A375 (cell line): ENCODE measurements around the gene DCAF15. TPM values are rescaled to one million over a fixed set of nuclear protein-coding genes. Genes with fewer than 3 reads are reported as not detected.

Experiments used
- total RNA-seq: library from RNA; depleted of rRNA; stranded (reverse); fragments of >200 nt; shearing (Covaris generic); gene quantifications from 2 replicates; pipeline ENCODE4 v1.2.3, GENCODE V29; 2014; rRNA removed

DCAF15 gene, protein sequence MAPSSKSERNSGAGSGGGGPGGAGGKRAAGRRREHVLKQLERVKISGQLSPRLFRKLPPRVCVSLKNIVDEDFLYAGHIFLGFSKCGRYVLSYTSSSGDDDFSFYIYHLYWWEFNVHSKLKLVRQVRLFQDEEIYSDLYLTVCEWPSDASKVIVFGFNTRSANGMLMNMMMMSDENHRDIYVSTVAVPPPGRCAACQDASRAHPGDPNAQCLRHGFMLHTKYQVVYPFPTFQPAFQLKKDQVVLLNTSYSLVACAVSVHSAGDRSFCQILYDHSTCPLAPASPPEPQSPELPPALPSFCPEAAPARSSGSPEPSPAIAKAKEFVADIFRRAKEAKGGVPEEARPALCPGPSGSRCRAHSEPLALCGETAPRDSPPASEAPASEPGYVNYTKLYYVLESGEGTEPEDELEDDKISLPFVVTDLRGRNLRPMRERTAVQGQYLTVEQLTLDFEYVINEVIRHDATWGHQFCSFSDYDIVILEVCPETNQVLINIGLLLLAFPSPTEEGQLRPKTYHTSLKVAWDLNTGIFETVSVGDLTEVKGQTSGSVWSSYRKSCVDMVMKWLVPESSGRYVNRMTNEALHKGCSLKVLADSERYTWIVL
- 54.0 and 59.6 TPM in 2 replicates for total RNA-seq

GRCh38 chr19:13952154-13952930 is at the start of gene DCAF15:
Gene DCAF15 (plus strand): TSS chr19:13952509. CDS start chr19:13952513, 4 bp downstream.

GRCh38 chr19:13905634-13906520 is 46.4 kb upstream of the DCAF15 start, which contains the start of the genes BRME1 and CC2D1A:
Gene BRME1 (minus strand): TSS chr19:13906117. CDS start chr19:13904892, 1,225 bp downstream.
Gene CC2D1A (plus strand): TSS chr19:13906201. CDS start chr19:13906442, 241 bp downstream.

DNA sequence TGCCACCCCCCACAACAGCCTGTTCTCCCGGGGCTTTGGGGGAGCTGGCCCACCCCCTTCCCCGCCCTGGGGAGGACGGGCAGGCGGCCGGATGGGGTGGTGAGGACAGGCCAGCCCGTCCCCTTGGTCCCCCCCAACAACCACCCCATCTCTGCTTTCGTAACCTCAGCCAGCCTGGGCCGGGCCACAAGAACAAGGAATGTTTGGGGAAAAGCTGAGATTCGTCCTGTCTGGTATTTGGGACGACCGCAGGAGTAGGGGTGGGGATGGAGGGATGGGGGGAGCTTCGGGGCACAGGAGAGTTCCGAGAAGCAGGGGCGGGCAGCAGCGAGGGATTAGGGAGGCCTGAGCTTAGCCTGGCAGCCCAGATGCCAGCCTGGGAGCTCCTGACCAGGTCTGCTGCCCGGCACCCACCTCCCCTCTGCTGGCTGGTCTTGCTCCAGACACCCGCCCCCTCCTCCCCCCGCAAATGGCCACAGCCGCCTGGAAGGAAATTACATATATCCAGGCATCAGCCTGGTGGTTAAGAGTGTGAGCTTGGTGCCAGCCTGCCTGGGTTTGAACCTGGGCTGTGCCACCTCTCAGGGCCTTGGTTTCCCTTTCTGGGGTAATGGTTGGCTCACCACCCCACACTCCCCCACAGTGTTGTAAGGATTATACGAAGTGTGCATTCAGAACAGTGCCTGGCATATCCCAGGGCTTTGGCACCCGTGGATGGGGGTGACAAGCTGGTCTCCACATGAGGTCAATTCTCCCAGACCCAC is 13.8 kb upstream of the DCAF15 start, which contains the start of gene PODNL1:
TSS of gene PODNL1 (minus strand) at position 117 of the 764 bp plus-strand sequence. CDS start 236 bp downstream, outside the sequence.

DNA sequence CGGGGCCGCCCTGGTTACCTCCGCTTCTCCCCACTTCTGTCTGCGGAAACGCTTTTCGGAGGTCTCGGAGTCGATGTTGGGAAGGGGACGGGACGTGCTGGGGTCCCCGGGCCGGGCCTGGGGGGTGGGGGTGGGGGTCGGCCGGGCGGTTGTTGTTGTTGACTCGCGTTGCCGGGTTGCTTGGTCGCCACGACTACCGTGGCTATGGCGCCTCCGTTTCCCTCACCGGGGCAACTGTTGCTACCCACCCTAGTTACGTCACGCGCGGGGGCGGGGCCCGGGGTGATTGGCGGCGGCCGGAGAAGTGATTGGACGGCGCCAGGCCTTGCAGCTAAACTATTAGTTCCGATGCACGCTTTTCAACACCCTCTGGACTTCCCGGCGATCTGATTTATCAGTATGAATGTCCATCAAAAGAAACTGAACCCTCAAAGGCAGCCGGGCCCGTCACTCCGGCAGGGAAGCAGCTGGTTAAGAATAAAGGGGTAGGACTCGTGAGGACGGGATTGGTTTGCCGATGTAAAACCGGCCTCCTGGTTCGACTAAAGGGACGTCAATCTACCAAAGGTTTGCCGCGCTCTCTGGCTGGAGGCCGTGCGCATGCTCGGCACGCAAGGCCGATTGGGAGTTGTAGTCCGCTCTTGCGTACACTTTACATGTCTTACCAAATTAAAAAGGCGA is 53.9 kb downstream of the DCAF15 start, which contains the start of gene RFX1:
TSS of gene RFX1 (minus strand) at position 236 of the 681 bp plus-strand sequence. CDS start 12,477 bp downstream, outside the sequence.

Other genes with a start within 250 kb of the DCAF15 start
- 80.2 and 93.2 TPM in 2 replicates for gene MRI1, start 188.0 kb upstream of the DCAF15 start, total RNA-seq
- gene C19orf53, start 178.1 kb upstream of the DCAF15 start, total RNA-seq = 255 and 270 TPM in 2 replicates
- gene ZSWIM4, start 157.1 kb upstream of the DCAF15 start, total RNA-seq = 7.9 and 11.6 TPM in 2 replicates
- gene NANOS3, start 75.4 kb upstream of the DCAF15 start, total RNA-seq = not detected in 2 replicates
- 3.0 and 5.6 TPM in 2 replicates for gene BRME1, start 46.4 kb upstream of the DCAF15 start, total RNA-seq
- 44.1 and 52.4 TPM in 2 replicates for gene CC2D1A, start 46.3 kb upstream of the DCAF15 start, total RNA-seq
- gene PODNL1, start 14.1 kb upstream of the DCAF15 start, total RNA-seq = 0.24 TPM in 1 of 2 replicates, not detected in the other
- 7.1 and 9.0 TPM in 2 replicates for gene RFX1, start 53.8 kb downstream of the DCAF15 start, total RNA-seq
- gene RLN3, start 75.6 kb downstream of the DCAF15 start, total RNA-seq = not detected in 2 replicates
- 12.2 and 15.0 TPM in 2 replicates for gene IL27RA, start 79.3 kb downstream of the DCAF15 start, total RNA-seq
- gene PALM3, start 109.6 kb downstream of the DCAF15 start, total RNA-seq = 1.1 TPM in 2 replicates
- gene MISP3, start 120.3 kb downstream of the DCAF15 start, total RNA-seq = 0.82 and 2.6 TPM in 2 replicates
- not detected in 2 replicates for gene C19orf67, start 133.3 kb downstream of the DCAF15 start, total RNA-seq
- 61.4 and 76.1 TPM in 2 replicates for gene SAMD1, start 138.2 kb downstream of the DCAF15 start, total RNA-seq
- gene PRKACA, start 165.3 kb downstream of the DCAF15 start, total RNA-seq = 31.3 and 39.7 TPM in 2 replicates
- gene ASF1B, start 184.1 kb downstream of the DCAF15 start, total RNA-seq = 40.6 and 44.3 TPM in 2 replicates